IPS-18c (cell line): ENCODE measurements around the gene ARFRP1.

Experiments used
- H3K4me3 ChIP-seq: 2 replicates; pipeline ENCODE4 v1.7.0; 2013; ENCODE audit warnings: low read depth, mild to moderate bottlenecking, low read length, moderate library complexity; ENCODE audit not compliant: insufficient read depth
- H3K9me3 ChIP-seq: one replicate; pipeline ENCODE4 v1.6.1; 2013; ENCODE audit warnings: mild to moderate bottlenecking, low read length, moderate library complexity; ENCODE audit not compliant: control insufficient read depth, insufficient read depth

Gene ARFRP1

DNA sequence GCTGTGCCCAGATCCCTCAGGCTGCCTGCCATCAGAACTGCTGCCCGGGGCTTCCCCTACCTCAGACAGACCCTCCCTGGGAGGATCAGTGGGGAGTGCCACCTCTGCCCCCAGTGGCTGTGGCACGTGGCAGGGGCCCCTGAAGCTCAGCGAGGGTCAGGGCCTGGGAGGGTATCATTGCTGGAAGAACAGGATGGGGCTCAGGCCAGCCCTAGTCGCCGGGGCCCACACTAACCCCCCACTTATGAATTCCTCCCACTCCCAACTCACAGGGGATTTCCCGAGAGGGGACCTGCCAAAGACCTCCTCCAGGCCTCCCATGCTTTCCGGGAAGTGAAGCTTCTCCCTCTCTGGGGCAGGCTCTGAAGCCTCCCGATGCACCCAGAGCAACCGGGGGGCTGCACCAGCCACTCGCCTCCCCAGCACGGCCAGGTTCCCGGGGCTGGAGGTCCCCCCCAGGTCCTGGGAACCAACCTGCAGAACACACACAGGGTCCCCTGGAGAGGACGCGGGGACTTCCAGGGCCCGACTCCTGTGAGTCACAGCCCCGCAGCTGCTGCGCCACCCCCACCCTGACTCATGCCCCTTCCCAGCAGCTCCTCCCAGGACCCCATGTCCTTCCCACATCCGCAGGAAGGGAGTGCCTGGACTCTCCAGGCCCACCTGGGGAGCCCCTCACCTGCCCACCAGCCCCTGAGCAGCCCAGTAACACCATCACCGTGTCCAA, 8.9 kb downstream of the ARFRP1 start:
- H3K4me3 ChIP-seq, result no peak overlapping the region

DNA sequence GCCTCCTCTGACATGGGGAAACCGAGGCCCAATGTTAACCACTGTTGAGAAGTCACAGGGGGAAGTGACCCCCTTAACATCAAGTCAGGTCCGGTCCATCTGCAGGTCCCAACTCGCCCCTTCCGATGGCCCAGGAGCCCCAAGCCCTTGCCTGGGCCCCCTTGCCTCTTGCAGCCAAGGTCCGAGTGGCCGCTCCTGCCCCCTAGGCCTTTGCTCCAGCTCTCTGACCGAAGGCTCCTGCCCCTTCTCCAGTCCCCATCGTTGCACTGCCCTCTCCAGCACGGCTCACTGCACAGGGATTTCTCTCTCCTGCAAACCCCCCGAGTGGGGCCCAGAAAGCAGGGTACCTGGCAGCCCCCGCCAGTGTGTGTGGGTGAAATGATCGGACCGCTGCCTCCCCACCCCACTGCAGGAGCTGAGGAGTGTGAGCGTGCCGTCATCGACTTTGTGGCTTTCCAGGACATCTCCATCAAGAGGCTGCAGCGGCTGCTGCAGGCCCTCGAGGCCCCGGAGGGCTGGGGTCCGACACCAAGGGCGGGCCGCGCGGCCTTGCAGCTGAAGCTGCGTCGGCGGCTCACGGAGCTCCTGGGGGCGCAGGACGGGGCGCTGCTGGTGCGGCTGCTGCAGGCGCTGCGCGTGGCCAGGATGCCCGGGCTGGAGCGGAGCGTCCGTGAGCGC, 9.8 kb downstream of the ARFRP1 start:
- Histone ChIP-seq H3K9me3 (peaks cover 2% of the 10 kb centered on the region), H3K4me3 (no peak overlapping the region)

More for the DNA sequence above, 8.9 kb downstream of the ARFRP1 start:
- peaks cover 2% of the 10 kb centered on the region for H3K9me3 ChIP-seq

DNA sequence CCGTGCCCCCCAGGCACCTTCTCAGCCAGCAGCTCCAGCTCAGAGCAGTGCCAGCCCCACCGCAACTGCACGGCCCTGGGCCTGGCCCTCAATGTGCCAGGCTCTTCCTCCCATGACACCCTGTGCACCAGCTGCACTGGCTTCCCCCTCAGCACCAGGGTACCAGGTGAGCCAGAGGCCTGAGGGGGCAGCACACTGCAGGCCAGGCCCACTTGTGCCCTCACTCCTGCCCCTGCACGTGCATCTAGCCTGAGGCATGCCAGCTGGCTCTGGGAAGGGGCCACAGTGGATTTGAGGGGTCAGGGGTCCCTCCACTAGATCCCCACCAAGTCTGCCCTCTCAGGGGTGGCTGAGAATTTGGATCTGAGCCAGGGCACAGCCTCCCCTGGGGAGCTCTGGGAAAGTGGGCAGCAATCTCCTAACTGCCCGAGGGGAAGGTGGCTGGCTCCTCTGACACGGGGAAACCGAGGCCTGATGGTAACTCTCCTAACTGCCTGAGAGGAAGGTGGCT, 10.4 kb downstream of the ARFRP1 start:
- Histone ChIP-seq H3K9me3 (peaks cover 2% of the 10 kb centered on the region), H3K4me3 (no peak overlapping the region)

DNA sequence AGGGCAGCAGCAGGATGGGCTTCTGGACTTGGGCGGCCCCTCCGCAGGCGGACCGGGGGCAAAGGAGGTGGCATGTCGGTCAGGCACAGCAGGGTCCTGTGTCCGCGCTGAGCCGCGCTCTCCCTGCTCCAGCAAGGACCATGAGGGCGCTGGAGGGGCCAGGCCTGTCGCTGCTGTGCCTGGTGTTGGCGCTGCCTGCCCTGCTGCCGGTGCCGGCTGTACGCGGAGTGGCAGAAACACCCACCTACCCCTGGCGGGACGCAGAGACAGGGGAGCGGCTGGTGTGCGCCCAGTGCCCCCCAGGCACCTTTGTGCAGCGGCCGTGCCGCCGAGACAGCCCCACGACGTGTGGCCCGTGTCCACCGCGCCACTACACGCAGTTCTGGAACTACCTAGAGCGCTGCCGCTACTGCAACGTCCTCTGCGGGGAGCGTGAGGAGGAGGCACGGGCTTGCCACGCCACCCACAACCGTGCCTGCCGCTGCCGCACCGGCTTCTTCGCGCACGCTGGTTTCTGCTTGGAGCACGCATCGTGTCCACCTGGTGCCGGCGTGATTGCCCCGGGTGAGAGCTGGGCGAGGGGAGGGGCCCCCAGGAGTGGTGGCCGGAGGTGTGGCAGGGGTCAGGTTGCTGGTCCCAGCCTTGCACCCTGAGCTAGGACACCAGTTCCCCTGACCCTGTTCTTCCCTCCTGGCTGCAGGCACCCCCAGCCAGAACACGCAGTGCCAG, 11.0 kb downstream of the ARFRP1 start, which contains the start of gene TNFRSF6B:
TNFRSF6B (plus strand) TSS at position 25 of the 729 bp plus-strand sequence; CDS start at position 141, 116 bp downstream.
- H3K4me3 ChIP-seq, result peak within 1 kb of the TSS; percentile 47
- peaks cover 2% of the 10 kb centered on the region for H3K9me3 ChIP-seq

DNA sequence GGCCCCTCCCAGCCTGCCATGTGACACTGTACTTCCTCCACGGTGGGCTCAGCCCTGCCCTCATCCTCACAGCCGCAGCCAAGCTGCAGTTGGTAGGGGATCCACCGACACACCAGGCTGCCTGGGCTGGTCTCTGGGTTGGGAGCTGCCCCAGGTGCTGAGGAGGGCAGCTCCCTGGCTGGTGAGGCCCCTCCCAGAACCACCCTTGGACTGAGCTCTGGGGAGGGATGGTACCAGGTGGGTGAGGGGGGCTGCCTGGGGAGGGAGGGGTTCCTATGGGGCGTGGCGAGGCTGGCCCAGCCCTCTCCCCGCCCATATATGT, 11.5 kb downstream of the ARFRP1 start:
- Histone ChIP-seq H3K9me3 (peaks cover 2% of the 10 kb centered on the region), H3K4me3 (peak overlapping the region; percentile 47)

DNA sequence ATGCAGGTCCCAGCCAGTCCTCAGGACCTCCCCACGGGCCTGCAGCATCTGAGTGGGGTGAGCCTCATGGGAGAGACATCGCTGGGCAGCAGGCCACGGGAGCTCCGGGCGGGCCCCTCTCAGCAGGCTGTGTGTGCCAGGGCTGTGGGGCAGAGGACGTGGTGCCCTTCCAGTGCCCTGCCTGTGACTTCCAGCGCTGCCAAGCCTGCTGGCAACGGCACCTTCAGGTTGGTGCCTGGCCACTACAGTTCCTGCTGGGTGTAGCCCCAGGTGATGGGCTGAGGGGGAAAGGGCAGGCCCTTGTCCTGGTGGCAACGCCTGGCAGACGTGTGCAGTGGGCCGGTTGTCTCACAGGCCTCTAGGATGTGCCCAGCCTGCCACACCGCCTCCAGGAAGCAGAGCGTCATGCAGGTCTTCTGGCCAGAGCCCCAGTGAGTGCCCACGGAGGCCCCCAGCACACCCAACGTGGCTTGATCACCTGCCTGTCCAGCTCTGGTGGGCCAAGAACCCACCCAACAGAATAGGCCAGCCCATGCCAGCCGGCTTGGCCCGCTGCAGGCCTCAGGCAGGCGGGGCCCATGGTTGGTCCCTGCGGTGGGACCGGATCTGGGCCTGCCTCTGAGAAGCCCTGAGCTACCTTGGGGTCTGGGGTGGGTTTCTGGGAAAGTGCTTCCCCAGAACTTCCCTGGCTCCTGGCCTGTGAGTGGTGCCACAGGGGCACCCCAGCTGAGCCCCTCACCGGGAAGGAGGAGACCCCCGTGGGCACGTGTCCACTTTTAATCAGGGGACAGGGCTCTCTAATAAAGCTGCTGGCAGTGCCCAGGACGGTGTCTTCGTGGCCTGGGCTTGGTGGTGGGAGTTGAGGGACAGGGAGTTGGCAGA, 12.1 kb downstream of the ARFRP1 start:
- Histone ChIP-seq H3K9me3 (peaks cover 2% of the 10 kb centered on the region), H3K4me3 (peak overlapping the region; percentile 31; the same call in 1 of the 2 replicates)

DNA sequence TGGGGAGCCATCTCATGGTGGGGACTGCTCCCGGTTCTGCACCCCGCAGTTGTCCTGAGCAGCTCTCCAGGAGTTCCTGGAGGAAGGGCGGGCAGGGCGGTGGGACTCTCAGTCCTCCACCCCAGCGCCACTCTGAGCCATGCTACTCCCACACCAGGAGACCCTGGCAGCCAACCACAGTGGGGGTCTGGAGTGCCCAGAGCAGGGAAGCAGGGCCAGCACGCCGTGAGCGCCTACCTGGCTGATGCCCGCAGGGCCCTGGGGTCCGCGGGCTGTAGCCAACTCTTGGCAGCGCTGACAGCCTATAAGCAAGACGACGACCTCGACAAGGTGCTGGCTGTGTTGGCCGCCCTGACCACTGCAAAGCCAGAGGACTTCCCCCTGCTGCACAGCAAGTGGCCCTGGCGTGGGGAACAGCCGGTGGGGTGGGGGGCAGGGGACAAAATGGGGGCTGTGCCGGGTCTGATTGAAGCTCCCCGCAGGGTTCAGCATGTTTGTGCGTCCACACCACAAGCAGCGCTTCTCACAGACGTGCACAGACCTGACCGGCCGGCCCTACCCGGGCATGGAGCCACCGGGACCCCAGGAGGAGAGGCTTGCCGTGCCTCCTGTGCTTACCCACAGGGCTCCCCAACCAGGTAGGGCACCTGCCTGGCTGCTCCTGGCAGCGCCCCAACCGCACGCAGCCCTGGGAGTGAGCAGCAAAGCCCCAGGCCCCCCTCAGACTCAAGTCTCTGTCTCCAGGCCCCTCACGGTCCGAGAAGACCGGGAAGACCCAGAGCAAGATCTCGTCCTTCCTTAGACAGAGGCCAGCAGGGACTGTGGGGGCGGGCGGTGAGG, 13.0 kb downstream of the ARFRP1 start:
- Histone ChIP-seq H3K9me3 (peaks cover 2% of the 10 kb centered on the region), H3K4me3 (no peak overlapping the region)

DNA sequence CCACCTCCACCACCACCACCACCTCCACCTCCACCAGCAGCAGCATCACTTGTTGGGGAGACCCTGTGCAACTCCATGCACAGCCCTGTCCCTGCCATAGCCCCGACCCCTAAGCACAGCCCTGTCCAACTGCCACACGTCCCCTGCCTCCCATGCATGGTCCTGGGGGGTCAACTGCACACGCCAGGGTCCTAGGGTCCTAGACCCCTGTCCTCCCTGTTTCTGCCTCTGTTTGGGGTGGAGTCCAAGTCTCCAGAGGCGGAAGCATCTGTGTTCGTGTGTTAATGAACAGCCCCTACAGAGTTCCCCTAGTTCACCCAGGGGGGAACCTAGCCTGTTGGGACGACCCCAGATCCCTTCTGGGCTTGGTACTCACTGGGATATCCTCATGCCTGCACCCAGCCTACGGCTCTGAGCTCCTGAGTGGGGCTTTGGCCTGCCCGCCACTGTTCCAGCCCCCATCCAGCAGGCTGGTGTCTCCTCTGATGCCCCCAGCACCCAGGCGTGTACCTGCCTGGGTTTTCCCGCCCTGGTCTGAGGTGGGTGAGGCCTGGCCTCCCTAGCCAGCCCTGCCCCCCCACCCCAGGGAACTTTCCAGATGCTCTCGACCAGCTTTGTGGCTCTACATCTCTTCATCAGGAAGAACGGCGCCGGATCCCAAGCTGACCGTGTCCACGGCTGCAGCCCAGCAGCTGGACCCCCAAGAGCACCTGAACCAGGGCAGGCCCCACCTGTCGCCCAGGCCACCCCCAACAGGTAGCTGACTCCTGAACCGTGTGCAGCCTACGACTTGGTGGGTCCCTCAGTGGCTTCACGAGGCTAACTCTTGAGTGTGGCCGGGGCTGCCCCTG, 13.8 kb downstream of the ARFRP1 start:
- H3K4me3 ChIP-seq, result no peak overlapping the region
- peaks cover 2% of the 10 kb centered on the region for H3K9me3 ChIP-seq

DNA sequence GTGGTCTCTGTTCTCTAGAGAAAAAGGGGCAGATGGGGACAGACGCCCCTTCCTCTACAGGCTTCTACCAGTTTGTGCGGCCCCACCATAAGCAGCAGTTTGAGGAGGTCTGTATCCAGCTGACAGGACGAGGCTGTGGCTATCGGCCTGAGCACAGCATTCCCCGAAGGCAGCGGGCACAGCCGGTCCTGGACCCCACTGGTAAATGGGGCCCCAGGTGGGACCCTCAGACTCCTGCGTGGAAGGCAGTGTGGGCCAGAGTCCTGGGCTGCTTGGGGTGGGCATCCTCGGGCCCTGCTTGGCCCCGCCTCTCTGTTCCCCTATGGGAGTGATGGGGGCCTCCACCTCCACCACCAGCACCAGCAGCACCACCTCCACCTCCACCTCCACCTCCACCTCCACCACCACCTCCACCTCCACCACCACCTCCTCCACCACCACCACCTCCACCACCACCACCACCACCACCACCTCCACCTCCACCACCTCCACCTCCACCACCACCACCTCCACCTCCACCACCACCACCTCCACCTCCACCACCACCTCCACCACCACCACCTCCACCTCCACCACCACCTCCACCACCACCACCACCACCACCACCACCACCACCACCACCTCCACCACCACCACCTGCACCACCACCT, 14.6 kb downstream of the ARFRP1 start:
- Histone ChIP-seq H3K9me3 (peaks cover 2% of the 10 kb centered on the region), H3K4me3 (no peak overlapping the region)

DNA sequence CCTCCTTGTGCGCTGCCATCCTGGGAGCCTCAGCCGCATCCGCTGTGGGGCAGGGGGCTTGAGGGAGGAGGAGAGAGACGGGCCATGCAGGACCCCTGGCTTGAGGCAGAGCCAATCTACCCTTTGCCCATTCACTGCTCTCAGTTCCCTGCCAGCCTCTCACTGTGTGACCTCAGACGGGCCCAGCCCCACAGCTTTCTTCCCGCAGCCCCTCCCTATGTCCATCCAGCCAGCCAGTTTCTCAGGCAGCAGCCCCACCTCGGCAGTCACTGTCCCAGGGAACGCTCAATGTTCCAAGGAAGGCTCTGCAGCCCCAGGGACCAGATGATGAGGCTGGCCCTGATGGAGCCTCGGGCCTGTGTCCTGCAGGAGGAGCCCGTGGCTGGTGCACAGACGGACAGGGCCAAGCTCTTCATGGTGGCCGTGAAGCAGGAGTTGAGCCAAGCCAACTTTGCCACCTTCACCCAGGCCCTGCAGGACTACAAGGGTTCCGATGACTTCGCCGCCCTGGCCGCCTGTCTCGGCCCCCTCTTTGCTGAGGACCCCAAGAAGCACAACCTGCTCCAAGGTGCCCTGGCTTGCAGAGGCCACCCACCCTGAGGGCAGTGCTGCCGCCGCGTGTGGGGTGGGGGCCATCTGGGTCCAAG, 15.2 kb downstream of the ARFRP1 start:
- Histone ChIP-seq H3K9me3 (no peaks in the 10 kb centered on the region), H3K4me3 (no peak overlapping the region)

DNA sequence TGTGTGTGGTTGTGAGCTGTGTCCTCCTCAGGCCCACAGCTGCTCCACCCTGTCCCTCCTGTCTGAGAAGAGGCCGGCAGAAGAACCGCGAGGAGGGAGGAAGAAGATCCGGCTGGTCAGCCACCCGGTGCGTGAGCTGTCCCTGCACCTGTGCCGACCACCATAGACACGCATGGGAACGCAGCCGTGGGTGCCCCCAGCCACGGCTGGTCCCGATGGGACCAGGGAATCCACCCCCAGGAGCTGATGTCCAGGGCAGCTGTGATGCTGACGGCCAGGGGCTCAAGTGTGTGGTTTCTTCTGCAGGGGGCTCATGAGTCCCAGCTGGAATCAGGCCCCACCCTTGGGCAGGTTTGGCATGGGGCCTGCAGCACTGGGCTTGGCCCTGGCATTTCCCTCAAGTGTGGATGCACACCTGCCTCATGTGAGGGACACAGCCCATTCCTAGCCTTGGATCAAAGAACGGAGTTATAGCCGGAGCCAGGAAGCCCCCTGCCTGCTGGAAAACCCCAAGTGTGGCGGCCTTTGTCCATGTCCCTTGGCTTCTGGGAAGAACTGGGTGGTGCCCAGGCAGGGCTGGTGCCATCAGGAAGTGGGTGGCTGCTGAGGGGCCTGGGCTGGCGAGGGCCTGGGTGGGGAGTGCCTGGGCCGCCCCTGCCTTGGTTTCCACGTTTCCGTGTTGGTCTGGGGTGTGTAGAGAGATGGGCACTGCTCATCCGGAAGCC, 15.9 kb downstream of the ARFRP1 start:
- no peak overlapping the region for H3K4me3 ChIP-seq

DNA sequence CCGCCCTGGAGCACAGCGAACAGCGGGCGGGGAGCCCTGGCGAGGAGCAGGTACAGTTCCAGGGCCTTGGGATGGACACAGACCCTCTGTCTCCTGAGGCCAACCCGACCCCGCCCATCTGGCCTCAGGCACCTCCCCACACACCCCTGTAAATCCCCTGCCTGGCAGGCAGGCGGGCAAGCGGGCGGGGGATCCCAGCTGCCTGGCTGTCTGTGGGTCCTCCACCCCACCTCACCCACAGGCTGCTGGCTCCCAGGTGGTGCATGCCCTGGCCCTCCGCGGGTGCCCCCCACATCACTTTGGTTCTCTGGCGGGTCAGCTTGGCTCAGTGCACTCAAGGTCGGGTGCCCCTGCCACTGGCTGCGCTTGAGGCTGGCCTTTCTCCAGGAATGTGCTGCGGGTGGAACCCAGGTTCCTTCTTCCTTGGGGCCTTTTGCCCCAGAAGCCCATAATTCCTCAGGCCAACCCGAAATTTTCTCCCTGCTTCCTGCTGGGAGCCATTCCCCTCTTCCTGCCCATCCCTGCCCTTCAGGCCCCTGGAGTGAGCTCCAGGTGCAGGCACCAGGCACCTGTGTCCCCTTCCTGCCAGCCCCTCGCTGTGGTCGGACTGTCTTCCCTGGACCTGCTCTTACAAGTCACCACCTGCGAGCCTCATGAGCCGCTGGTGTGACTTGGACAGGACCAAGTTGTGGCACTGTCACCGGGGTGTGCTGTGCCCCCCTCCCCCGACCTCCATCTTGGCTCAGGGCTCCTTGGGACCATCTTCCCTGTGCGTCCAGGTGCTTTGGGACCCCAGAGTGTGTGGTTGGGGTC, 16.7 kb downstream of the ARFRP1 start:
- no peak overlapping the region for H3K4me3 ChIP-seq
- no peaks in the 10 kb centered on the region for H3K9me3 ChIP-seq

More for the DNA sequence above, 15.9 kb downstream of the ARFRP1 start:
- H3K9me3 ChIP-seq, result no peaks in the 10 kb centered on the region
